ENCODE measurements around the gene YDJC.
A peak's percentile ranks its signal among the peaks of the same experiment; 100 is the strongest.
"Not testable (repeated sequence)": the region's sequence is repeated elsewhere in the genome, so short reads cannot be mapped to it uniquely, and the experiment has no call there.

Gene YDJC, protein sequence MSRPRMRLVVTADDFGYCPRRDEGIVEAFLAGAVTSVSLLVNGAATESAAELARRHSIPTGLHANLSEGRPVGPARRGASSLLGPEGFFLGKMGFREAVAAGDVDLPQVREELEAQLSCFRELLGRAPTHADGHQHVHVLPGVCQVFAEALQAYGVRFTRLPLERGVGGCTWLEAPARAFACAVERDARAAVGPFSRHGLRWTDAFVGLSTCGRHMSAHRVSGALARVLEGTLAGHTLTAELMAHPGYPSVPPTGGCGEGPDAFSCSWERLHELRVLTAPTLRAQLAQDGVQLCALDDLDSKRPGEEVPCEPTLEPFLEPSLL

DNA sequence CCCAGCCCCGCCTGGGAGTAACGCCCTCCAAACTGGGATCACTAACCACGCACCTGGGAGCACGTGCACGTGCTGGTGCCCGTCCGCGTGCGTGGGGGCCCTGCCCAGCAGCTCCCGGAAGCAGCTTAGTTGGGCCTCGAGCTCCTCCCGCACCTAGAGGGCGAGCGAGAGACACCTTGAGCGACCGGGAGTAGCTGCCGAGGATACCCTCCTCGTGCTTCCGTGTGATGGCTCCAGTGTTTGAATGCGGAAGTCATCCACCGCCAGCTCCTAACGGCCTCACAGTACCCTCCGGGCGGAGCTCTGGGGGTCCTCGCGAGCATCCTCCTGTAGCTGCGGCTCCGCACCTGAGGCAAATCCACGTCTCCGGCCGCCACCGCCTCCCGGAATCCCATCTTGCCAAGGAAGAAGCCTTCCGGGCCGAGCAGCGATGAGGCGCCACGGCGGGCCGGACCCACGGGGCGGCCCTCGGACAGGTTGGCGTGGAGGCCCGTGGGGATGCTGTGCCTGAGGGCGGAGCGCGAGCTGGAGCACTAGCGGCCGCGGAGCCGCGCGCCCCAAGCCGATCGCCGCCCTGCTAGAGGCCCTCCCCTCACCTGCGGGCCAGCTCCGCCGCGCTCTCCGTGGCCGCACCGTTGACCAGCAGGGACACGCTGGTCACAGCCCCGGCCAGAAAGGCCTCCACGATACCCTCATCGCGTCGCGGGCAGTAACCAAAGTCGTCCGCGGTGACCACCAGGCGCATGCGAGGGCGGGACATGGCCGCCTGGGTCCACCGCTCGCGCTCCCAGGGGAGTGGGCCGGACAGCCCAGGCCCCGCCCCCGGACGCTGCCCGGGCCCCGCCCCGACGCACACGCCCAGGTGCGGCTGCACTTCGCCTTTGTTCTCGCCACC, at the start of gene YDJC:
YDJC (minus strand) TSS at position 768 of the 895 bp plus-strand sequence; CDS start at position 760, 8 bp downstream.
- Histone ChIP-seq H3K4me1 (ENCODE audit: insufficient read depth, low read length) (peaks cover 13% of the 10 kb centered on the region), H3K4me3 (ENCODE audit: low read depth in 1 of 2, low read length in 2 of 2) (peak within 1 kb of the TSS; percentile 65 to 81), H3K27me3 (ENCODE audit: control insufficient read depth in 1 of 2, insufficient read depth in 2 of 2, low read length in 2 of 2) (no peaks in the 10 kb centered on the region), H3K9ac (ENCODE audit: low read length) (no peak within 1 kb of the TSS), H3K9me3 (ENCODE audit: low read length) (no peaks in the 10 kb centered on the region), H3K36me3 (ENCODE audit: insufficient read depth, low read length) (no peaks in the 10 kb centered on the region), H3K27ac (ENCODE audit: low read depth, low read length) (peak within 1 kb of the TSS; percentile 64)

- peaks cover 35% of the 10 kb centered on the region for H3K36me3 ChIP-seq (ENCODE audit: insufficient read depth, low read length)
- no peaks in the 10 kb centered on the region for H3K4me1 ChIP-seq (ENCODE audit: insufficient read depth, low read length)
- H3K9me3 ChIP-seq (ENCODE audit: low read length), result no peaks in the 10 kb centered on the region
- H3K9ac ChIP-seq (ENCODE audit: low read length), result no peak overlapping the region
- no peaks in the 10 kb centered on the region for H3K27me3 ChIP-seq (ENCODE audit: control insufficient read depth in 1 of 2, insufficient read depth in 2 of 2, low read length in 2 of 2)
- H3K4me3 ChIP-seq (ENCODE audit: low read depth in 1 of 2, low read length in 2 of 2), result no peak overlapping the region
- no peak overlapping the region for H3K27ac ChIP-seq (ENCODE audit: low read depth, low read length)
Observed at GRCh38 chr22:21679383-21679782, 49.6 kb upstream of the YDJC start.

DNA sequence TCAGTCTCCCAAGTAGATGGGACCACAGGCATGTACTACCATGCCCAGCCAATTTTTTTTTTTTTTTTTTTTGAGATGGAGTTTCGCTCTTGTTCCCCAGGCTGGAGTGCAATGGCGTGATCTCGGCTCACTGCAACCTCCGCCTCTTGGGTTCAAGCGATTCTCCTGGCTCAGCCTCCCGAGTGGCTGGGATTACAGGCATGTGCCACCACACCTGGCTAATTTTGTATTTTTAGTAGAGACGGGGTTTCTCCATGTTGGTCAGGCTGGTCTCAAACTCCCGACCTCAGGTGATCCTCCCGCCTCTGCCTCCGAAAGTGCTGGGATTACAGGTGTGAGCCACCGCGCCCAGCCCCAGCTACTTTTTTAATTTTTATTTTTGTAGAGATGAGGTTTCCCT, 49.0 kb upstream of the YDJC start:
- not testable (repeated sequence) for H3K27ac ChIP-seq (ENCODE audit: low read depth, low read length); H3K4me3 ChIP-seq (ENCODE audit: low read depth in 1 of 2, low read length in 2 of 2); H3K4me1 ChIP-seq (ENCODE audit: insufficient read depth, low read length); H3K27me3 ChIP-seq (ENCODE audit: control insufficient read depth in 1 of 2, insufficient read depth in 2 of 2, low read length in 2 of 2); H3K9ac ChIP-seq (ENCODE audit: low read length); H3K9me3 ChIP-seq (ENCODE audit: low read length)
- H3K36me3 ChIP-seq (ENCODE audit: insufficient read depth, low read length), result peaks cover 40% of the 10 kb centered on the region

DNA sequence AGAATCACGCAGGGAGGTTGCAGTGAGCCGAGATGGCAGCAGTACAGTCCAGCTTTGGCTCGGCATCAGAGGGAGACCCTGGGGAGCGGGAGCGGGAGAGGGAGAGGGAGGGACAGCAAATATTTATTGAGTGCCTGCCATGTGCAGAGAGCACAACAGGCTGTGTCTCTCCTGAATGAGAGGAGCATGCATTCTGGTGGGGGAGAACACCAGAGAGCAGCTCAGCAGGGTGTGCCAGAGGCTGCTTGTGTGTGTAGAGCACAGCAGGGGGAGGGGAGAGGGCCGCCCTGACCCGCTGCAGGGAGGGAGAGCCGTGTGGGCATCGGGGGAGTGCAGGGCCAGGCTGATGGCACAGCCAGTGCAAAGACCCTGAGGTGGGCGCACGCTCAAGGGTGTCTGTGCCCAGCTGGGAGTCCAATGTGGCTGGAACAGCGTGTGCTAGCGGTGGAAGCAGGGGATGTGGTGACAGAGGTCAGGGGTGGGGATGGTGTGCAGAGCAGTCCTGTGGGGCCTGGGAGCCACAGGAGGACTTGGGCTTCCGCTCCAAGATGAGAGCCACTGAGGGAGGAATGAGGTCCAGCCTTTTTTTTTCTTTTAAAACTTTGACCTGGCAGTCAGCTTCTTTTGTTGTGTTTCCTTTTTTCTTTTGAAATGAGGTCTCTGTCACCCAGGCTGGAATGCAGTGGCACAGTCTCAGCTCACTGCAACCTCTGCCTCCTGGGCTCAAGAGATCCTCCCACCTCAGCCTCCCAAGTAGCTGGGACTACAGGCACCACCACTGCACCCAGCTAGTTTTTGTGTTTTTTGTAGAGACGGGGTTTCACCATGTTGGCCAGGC, 48.0 kb upstream of the YDJC start:
- no peak overlapping the region for H3K27ac ChIP-seq (ENCODE audit: low read depth, low read length)

GRCh38 chr22:21674638-21675245, 44.9 kb upstream of the YDJC start:
- no peaks in the 10 kb centered on the region for H3K27me3 ChIP-seq (ENCODE audit: control insufficient read depth in 1 of 2, insufficient read depth in 2 of 2, low read length in 2 of 2)
- H3K36me3 ChIP-seq (ENCODE audit: insufficient read depth, low read length), result peaks cover 55% of the 10 kb centered on the region
- H3K9me3 ChIP-seq (ENCODE audit: low read length), result no peaks in the 10 kb centered on the region
- H3K4me1 ChIP-seq (ENCODE audit: insufficient read depth, low read length), result no peaks in the 10 kb centered on the region
- H3K27ac ChIP-seq (ENCODE audit: low read depth, low read length), result no peak overlapping the region
- no peak overlapping the region for H3K9ac ChIP-seq (ENCODE audit: low read length)
- H3K4me3 ChIP-seq (ENCODE audit: low read depth in 1 of 2, low read length in 2 of 2), result no peak overlapping the region

More for the DNA sequence above, 48.0 kb upstream of the YDJC start:
- Histone ChIP-seq H3K4me1 (ENCODE audit: insufficient read depth, low read length) (no peaks in the 10 kb centered on the region), H3K27me3 (ENCODE audit: control insufficient read depth in 1 of 2, insufficient read depth in 2 of 2, low read length in 2 of 2) (no peaks in the 10 kb centered on the region), H3K9me3 (ENCODE audit: low read length) (no peaks in the 10 kb centered on the region), H3K36me3 (ENCODE audit: insufficient read depth, low read length) (peaks cover 42% of the 10 kb centered on the region), H3K4me3 (ENCODE audit: low read depth in 1 of 2, low read length in 2 of 2) (no peak overlapping the region), H3K9ac (ENCODE audit: low read length) (no peak overlapping the region)

DNA sequence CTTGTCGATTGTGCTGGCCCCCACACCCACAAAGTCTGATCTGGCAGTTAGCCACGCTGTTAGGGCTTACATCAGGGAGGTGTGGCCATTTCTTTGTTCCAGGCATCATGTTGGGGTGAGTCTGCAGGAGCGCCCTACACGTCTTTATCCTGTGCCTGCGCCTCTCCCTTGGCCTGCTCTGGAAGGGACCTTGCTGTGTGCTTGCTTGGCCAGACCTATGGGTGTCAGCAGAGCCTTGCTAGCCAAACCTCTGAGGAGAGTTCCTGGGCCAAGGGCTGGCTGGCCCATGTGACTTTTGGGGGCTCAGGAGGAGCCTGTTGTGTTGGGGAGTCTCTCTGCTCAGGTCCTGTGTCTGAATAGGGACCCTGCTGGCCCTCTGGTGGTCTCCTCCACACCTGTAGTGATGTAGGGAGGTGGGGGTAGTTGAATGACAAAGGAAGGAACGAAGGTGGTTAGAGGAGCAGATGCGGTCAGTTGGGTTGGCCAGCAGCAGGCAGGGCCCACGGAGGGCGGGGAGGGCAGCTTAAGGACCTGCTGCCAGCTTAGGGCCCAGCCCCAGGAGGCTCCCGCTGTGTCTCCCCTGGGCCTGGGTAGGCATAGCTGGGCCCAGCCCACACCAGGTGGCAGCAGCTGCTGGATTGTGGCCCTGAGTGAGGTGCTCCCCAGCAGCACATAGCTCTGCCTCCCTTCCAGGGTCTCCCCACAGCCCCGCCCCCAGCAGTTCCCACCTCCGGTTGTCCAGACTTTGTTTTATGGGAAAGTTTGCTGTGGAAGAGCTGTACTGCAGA, 43.9 kb upstream of the YDJC start:
- Histone ChIP-seq H3K4me3 (ENCODE audit: low read depth in 1 of 2, low read length in 2 of 2) (no peak overlapping the region), H3K27me3 (ENCODE audit: control insufficient read depth in 1 of 2, insufficient read depth in 2 of 2, low read length in 2 of 2) (no peaks in the 10 kb centered on the region), H3K27ac (ENCODE audit: low read depth, low read length) (no peak overlapping the region), H3K9ac (ENCODE audit: low read length) (no peak overlapping the region), H3K9me3 (ENCODE audit: low read length) (no peaks in the 10 kb centered on the region), H3K4me1 (ENCODE audit: insufficient read depth, low read length) (no peaks in the 10 kb centered on the region), H3K36me3 (ENCODE audit: insufficient read depth, low read length) (peaks cover 56% of the 10 kb centered on the region)

DNA sequence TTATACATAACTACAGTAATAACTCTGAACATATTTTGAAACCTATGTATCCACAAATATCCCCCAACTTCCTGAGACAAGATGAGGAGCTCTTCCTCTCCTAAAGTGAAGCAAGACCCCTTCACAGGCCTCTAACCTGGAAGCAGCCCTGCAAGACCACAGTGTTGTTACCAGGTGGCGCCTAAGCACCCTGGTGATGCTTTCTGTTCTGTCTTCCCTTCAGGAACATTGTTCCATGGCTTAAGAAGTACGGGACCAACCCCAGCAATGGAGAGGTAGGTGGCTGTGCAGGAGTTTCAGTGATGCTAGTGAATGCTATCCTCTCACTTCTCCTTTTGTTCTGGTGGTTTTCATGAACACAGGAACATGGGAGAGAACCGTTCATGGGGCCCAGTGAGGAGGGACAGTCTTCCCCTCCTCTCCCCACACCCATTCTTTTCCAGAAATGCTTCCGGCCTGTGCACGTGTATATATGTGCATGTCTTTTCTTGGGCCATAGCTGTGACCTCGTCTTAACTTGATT, 42.3 kb upstream of the YDJC start:
- no peaks in the 10 kb centered on the region for H3K27me3 ChIP-seq (ENCODE audit: control insufficient read depth in 1 of 2, insufficient read depth in 2 of 2, low read length in 2 of 2)

GRCh38 chr22:21669026-21669425, 39.2 kb upstream of the YDJC start:
- H3K27me3 ChIP-seq (ENCODE audit: control insufficient read depth in 1 of 2, insufficient read depth in 2 of 2, low read length in 2 of 2), result no peaks in the 10 kb centered on the region
- H3K9me3 ChIP-seq (ENCODE audit: low read length), result no peaks in the 10 kb centered on the region
- no peak overlapping the region for H3K4me3 ChIP-seq (ENCODE audit: low read depth in 1 of 2, low read length in 2 of 2)
- no peak overlapping the region for H3K9ac ChIP-seq (ENCODE audit: low read length)
- H3K4me1 ChIP-seq (ENCODE audit: insufficient read depth, low read length), result peaks cover 7% of the 10 kb centered on the region
- H3K36me3 ChIP-seq (ENCODE audit: insufficient read depth, low read length), result peaks cover 35% of the 10 kb centered on the region
- no peak overlapping the region for H3K27ac ChIP-seq (ENCODE audit: low read depth, low read length)

More for the DNA sequence above, 42.3 kb upstream of the YDJC start:
- no peak overlapping the region for H3K9ac ChIP-seq (ENCODE audit: low read length)
- peaks cover 1% of the 10 kb centered on the region for H3K4me1 ChIP-seq (ENCODE audit: insufficient read depth, low read length)
- H3K9me3 ChIP-seq (ENCODE audit: low read length), result no peaks in the 10 kb centered on the region
- H3K4me3 ChIP-seq (ENCODE audit: low read depth in 1 of 2, low read length in 2 of 2), result no peak overlapping the region
- H3K36me3 ChIP-seq (ENCODE audit: insufficient read depth, low read length), result peaks cover 56% of the 10 kb centered on the region
- H3K27ac ChIP-seq (ENCODE audit: low read depth, low read length), result no peak overlapping the region

DNA sequence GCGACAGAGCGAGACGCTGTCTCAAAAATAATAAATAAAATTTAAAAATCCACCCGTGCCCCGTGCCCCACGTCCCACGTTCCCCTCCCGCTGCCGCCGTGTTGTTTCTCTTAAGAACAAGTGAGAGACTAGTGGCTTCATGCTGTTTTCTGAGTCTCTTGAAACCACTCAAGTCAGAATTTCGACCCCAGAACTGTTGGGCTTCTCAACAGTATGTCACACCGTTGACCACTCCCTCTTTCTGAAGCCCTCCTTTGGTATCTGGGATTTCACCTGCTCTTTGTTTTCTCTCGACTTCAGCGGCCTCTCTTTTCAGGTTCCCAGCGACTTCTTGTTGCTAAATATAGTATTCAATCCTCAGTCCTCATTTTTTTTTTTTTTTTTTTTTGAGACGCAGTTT, 37.0 kb upstream of the YDJC start:
- H3K27me3 ChIP-seq (ENCODE audit: control insufficient read depth in 1 of 2, insufficient read depth in 2 of 2, low read length in 2 of 2), result no peaks in the 10 kb centered on the region
- peaks cover 14% of the 10 kb centered on the region for H3K36me3 ChIP-seq (ENCODE audit: insufficient read depth, low read length)
- H3K9me3 ChIP-seq (ENCODE audit: low read length), result no peaks in the 10 kb centered on the region
- H3K4me3 ChIP-seq (ENCODE audit: low read depth in 1 of 2, low read length in 2 of 2), result peak overlapping the region; percentile 68 to 88
- H3K9ac ChIP-seq (ENCODE audit: low read length), result no peak overlapping the region
- H3K27ac ChIP-seq (ENCODE audit: low read depth, low read length), result no peak overlapping the region
- peaks cover 7% of the 10 kb centered on the region for H3K4me1 ChIP-seq (ENCODE audit: insufficient read depth, low read length)

Measured in muscle layer of colon (tissue), 2 donors.